SK-N-DZ (cell line): ENCODE results near the gene KCTD12.

Experiments used
- DNase-seq: peaks from one replicate; pipeline ENCODE4 v3.0.0-alpha.2; 2015; ENCODE audit warnings: low spot score

KCTD12 gene

GRCh38 chr13:76887076-76887563, 915 bp upstream of the KCTD12 start:
- peak; percentile 64 for DNase-seq

GRCh38 chr13:76886005-76886291, 257 bp downstream of the KCTD12 start:
- no peak for DNase-seq

- peak; percentile 77 for DNase-seq
Measured at GRCh38 chr13:76885203-76886004, 801 bp downstream of the KCTD12 start.

- DNase-seq = no peak
Measured at GRCh38 chr13:76884907-76885202, 1.4 kb downstream of the KCTD12 start.

- peak; percentile 80 for DNase-seq
Measured at GRCh38 chr13:76884186-76884906, 1.9 kb downstream of the KCTD12 start.

- no peak for DNase-seq
Measured at GRCh38 chr13:76883236-76883635, 3.0 kb downstream of the KCTD12 start.

- DNase-seq = no peak
Measured at GRCh38 chr13:76882431-76882830, 3.8 kb downstream of the KCTD12 start.

- no peak for DNase-seq
Measured at GRCh38 chr13:76879883-76880270, 6.3 kb downstream of the KCTD12 start.

- no peak for DNase-seq
Measured at GRCh38 chr13:76879203-76879882, 6.9 kb downstream of the KCTD12 start.

- DNase-seq = no peak
Measured at GRCh38 chr13:76878043-76878442, 8.2 kb downstream of the KCTD12 start.

GRCh38 chr13:76875271-76875815, 10.9 kb downstream of the KCTD12 start:
- no peak for DNase-seq

- no peak for DNase-seq
Measured at GRCh38 chr13:76874479-76874878, 11.7 kb downstream of the KCTD12 start.

- no peak for DNase-seq
Measured at GRCh38 chr13:76873445-76873844, 12.8 kb downstream of the KCTD12 start.

GRCh38 chr13:76872675-76873074, 13.5 kb downstream of the KCTD12 start:
- DNase-seq = no peak

- no peak for DNase-seq
Measured at GRCh38 chr13:76871432-76871831, 14.8 kb downstream of the KCTD12 start.

- DNase-seq = peak; percentile 44
Measured at GRCh38 chr13:76868371-76868770, 17.8 kb downstream of the KCTD12 start.

- no peak for DNase-seq
Measured at GRCh38 chr13:76865996-76866503, 20.2 kb downstream of the KCTD12 start.

GRCh38 chr13:76865109-76865508, 21.1 kb downstream of the KCTD12 start:
- DNase-seq = no peak

- no peak for DNase-seq
Measured at GRCh38 chr13:76864259-76864658, 21.9 kb downstream of the KCTD12 start.

GRCh38 chr13:76863022-76863421, 23.2 kb downstream of the KCTD12 start:
- DNase-seq = no peak

- DNase-seq = no peak
Measured at GRCh38 chr13:76861859-76862258, 24.3 kb downstream of the KCTD12 start.

- DNase-seq = no peak
Measured at GRCh38 chr13:76860706-76861105, 25.5 kb downstream of the KCTD12 start.
